ENCODE measurements around the gene FXYD7. TPM values are rescaled to one million over a fixed set of nuclear protein-coding genes. Genes with fewer than 3 reads are reported as not detected.
A peak's percentile ranks its signal among the peaks of the same experiment; 100 is the strongest.

Gene FXYD7
- total and polyA plus RNA-seq, 2 donors (not counting 1 experiment from before 2014, with no cell fraction given), result not detected

- peak; percentile 45 to 65 for DNase-seq (ENCODE audit: low read depth in 2 of 2)
Observed at GRCh38 chr19:35135389-35135909, 7.6 kb upstream of the FXYD7 start.

GRCh38 chr19:35136231-35136630 is 6.8 kb upstream of the FXYD7 start:
- H3K4me2 ChIP-seq (ENCODE audit: extremely low read depth, insufficient read depth, low read length), result no peak overlapping the region
- no peak for DNase-seq (ENCODE audit: low read depth in 2 of 2)
- H3K9me3 ChIP-seq (ENCODE audit: control insufficient read depth, insufficient read depth, low read depth, low read length), result no peaks in the 10 kb centered on the region
- H3K27ac ChIP-seq (ENCODE audit: insufficient read depth, low read length), result no peak overlapping the region
- H4K20me1 ChIP-seq (ENCODE audit: control insufficient read depth, extremely low read depth, insufficient read depth, low read length), result no peaks in the 10 kb centered on the region
- peaks cover 7% of the 10 kb centered on the region for H3K27me3 ChIP-seq (ENCODE audit: control insufficient read depth, insufficient read depth, low read length)
- H3K4me3 ChIP-seq (replicated peaks in 1 of 4; ENCODE audit: control extremely low read depth in 1 of 4, insufficient read depth in 1 of 4, low read depth in 3 of 4, low read length in 4 of 4), result no peak overlapping the region
- no peaks in the 10 kb centered on the region for H3K36me3 ChIP-seq (ENCODE audit: control insufficient read depth, insufficient read depth, low read length)
- TF ChIP-seq CTCF (conservative IDR thresholded peaks at IDR 0.05 in 1 of 2, IDR thresholded peaks at IDR 0.05 in 1 of 2; ENCODE audit: low read depth in 1 of 2, low read length in 2 of 2) (no peak), EZH2 (IDR thresholded peaks at IDR 0.05; ENCODE audit: low read length, missing control alignments) (no peak)
- no peak overlapping the region for H2AFZ ChIP-seq (ENCODE audit: low read length)
- H3K4me1 ChIP-seq (ENCODE audit: control insufficient read depth, extremely low read depth, insufficient read depth, low read length), result peaks cover 30% of the 10 kb centered on the region
- no peak overlapping the region for H3K9ac ChIP-seq (ENCODE audit: insufficient read depth, low read length)
- no peaks in the 10 kb centered on the region for H3K79me2 ChIP-seq (ENCODE audit: control insufficient read depth, insufficient read depth, low read length)

More at GRCh38 chr19:35135389-35135909, 7.6 kb upstream of the FXYD7 start:
- Histone ChIP-seq H3K4me1 (ENCODE audit: control insufficient read depth, extremely low read depth, insufficient read depth, low read length) (peaks cover 24% of the 10 kb centered on the region), H3K27ac (ENCODE audit: insufficient read depth, low read length) (no peak overlapping the region), H3K9ac (ENCODE audit: insufficient read depth, low read length) (no peak overlapping the region), H2AFZ (ENCODE audit: low read length) (no peak overlapping the region), H4K20me1 (ENCODE audit: control insufficient read depth, extremely low read depth, insufficient read depth, low read length) (no peaks in the 10 kb centered on the region), H3K36me3 (ENCODE audit: control insufficient read depth, insufficient read depth, low read length) (no peaks in the 10 kb centered on the region), H3K9me3 (ENCODE audit: control insufficient read depth, insufficient read depth, low read depth, low read length) (no peaks in the 10 kb centered on the region), H3K79me2 (ENCODE audit: control insufficient read depth, insufficient read depth, low read length) (no peaks in the 10 kb centered on the region), H3K27me3 (ENCODE audit: control insufficient read depth, insufficient read depth, low read length) (peaks cover 7% of the 10 kb centered on the region), H3K4me2 (ENCODE audit: extremely low read depth, insufficient read depth, low read length) (no peak overlapping the region), H3K4me3 (replicated peaks in 1 of 4; ENCODE audit: control extremely low read depth in 1 of 4, insufficient read depth in 1 of 4, low read depth in 3 of 4, low read length in 4 of 4) (peak overlapping the region in 1 of 4 experiments; percentile 11)
- TF ChIP-seq CTCF (conservative IDR thresholded peaks at IDR 0.05 in 1 of 2, IDR thresholded peaks at IDR 0.05 in 1 of 2; ENCODE audit: low read depth in 1 of 2, low read length in 2 of 2) (peak; percentile 81 to 82), EZH2 (IDR thresholded peaks at IDR 0.05; ENCODE audit: low read length, missing control alignments) (no peak)

GRCh38 chr19:35136977-35137702 is 5.9 kb upstream of the FXYD7 start:
- H4K20me1 ChIP-seq (ENCODE audit: control insufficient read depth, extremely low read depth, insufficient read depth, low read length), result no peaks in the 10 kb centered on the region
- no peak overlapping the region for H3K4me3 ChIP-seq (replicated peaks in 1 of 4; ENCODE audit: control extremely low read depth in 1 of 4, insufficient read depth in 1 of 4, low read depth in 3 of 4, low read length in 4 of 4)
- no peak overlapping the region for H3K9ac ChIP-seq (ENCODE audit: insufficient read depth, low read length)
- TF ChIP-seq EZH2 (IDR thresholded peaks at IDR 0.05; ENCODE audit: low read length, missing control alignments), result no peak
- TF ChIP-seq CTCF (conservative IDR thresholded peaks at IDR 0.05 in 1 of 2, IDR thresholded peaks at IDR 0.05 in 1 of 2; ENCODE audit: low read depth in 1 of 2, low read length in 2 of 2), result no peak
- H3K4me2 ChIP-seq (ENCODE audit: extremely low read depth, insufficient read depth, low read length), result no peak overlapping the region
- no peaks in the 10 kb centered on the region for H3K79me2 ChIP-seq (ENCODE audit: control insufficient read depth, insufficient read depth, low read length)
- no peak for DNase-seq (ENCODE audit: low read depth in 2 of 2)
- peaks cover 30% of the 10 kb centered on the region for H3K4me1 ChIP-seq (ENCODE audit: control insufficient read depth, extremely low read depth, insufficient read depth, low read length)
- no peak overlapping the region for H3K27ac ChIP-seq (ENCODE audit: insufficient read depth, low read length)
- H3K27me3 ChIP-seq (ENCODE audit: control insufficient read depth, insufficient read depth, low read length), result peaks cover 7% of the 10 kb centered on the region
- H3K9me3 ChIP-seq (ENCODE audit: control insufficient read depth, insufficient read depth, low read depth, low read length), result no peaks in the 10 kb centered on the region
- H2AFZ ChIP-seq (ENCODE audit: low read length), result no peak overlapping the region
- no peaks in the 10 kb centered on the region for H3K36me3 ChIP-seq (ENCODE audit: control insufficient read depth, insufficient read depth, low read length)

All from fibroblast of lung (primary cell).